ENCODE measurements around the gene RABL2A. TPM values are rescaled to one million over a fixed set of nuclear protein-coding genes. Genes with fewer than 3 reads are reported as not detected.
A peak's percentile ranks its signal among the peaks of the same experiment; 100 is the strongest.
"Not testable (repeated sequence)": the region's sequence is repeated elsewhere in the genome, so short reads cannot be mapped to it uniquely, and the experiment has no call there.

RABL2A gene
- total RNA-seq, 5 donors from 2014 or later (not counting 1 experiment from before 2014, with no cell fraction given), result 28.5 to 52.0 (median 41.1) TPM

DNA sequence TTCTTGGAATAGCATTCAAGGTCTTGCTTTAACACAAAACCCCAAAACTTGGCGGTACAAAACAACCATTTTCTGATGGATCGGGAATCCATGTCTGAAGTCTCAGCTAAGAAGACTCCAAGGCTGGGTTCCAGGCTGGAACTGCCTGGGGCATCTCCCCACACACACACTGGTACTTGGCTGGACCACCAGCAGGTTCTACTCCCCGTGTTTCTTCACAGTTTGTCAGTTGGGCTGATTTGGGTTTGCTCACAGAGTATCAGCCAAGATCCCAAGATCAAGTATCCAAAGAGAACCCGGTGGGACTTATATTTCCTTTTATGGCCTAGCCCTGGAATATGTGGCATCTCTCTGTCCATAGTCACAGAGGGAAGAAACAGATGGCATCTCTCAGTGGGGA is 9.2 kb downstream of the RABL2A start:
- H3K9me3 ChIP-seq; H3K27me3 ChIP-seq (replicated peaks in 1 of 2; ENCODE audit: control insufficient read depth in 2 of 2, extremely low read depth in 1 of 2, insufficient read depth in 2 of 2, low read length in 1 of 2); DNase-seq; H3K36me3 ChIP-seq (ENCODE audit: control insufficient read depth in 2 of 2, extremely low read depth in 1 of 2, insufficient read depth in 1 of 2, low read length in 1 of 2); H3K27me3 Mint-ChIP-seq; H3K9me3 Mint-ChIP-seq; POLR2A ChIA-PET; H3K36me3 Mint-ChIP-seq; CTCF ChIA-PET; H3K4me3 Mint-ChIP-seq; H3K27ac Mint-ChIP-seq; H3K27ac ChIP-seq (ENCODE audit: low read length); H3K4me1 Mint-ChIP-seq; ATAC-seq (replicated peaks in 1 of 4); H3K4me3 ChIP-seq (ENCODE audit: control insufficient read depth in 1 of 2, extremely low read depth in 1 of 2, low read length in 1 of 2); H3K4me1 ChIP-seq (ENCODE audit: control insufficient read depth in 1 of 2, extremely low read depth in 1 of 2, insufficient read depth in 2 of 2, low read length in 2 of 2): not testable (repeated sequence)
- no CpG with 5 or more reads among the region's 4 CpGs for WGBS (ENCODE audit: insufficient coverage)

DNA sequence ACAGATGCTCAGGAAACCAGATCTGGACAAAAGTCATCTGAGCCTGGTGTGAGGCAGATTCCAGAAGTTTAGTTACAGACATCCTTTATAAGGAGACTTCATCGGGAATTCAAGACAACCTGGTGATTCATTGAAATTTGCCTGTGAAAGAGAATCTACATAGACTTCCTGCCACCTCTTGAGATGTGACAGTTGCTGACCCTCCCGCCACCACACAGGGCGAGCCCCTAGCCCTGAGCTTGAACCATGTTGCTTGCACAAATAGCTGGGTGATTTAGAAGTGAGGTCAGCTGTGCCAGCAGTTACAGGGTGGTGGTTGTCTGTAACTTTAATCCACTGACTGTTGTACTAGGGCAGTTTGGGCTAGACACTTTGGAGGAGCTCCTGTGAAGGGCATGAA is 11.0 kb downstream of the RABL2A start:
- H3K27me3 ChIP-seq (replicated peaks in 1 of 2; ENCODE audit: control insufficient read depth in 2 of 2, extremely low read depth in 1 of 2, insufficient read depth in 2 of 2, low read length in 1 of 2); ATAC-seq (replicated peaks in 1 of 4); DNase-seq; POLR2A ChIA-PET; H3K4me1 ChIP-seq (ENCODE audit: control insufficient read depth in 1 of 2, extremely low read depth in 1 of 2, insufficient read depth in 2 of 2, low read length in 2 of 2); H3K9me3 ChIP-seq; H3K4me3 ChIP-seq (ENCODE audit: control insufficient read depth in 1 of 2, extremely low read depth in 1 of 2, low read length in 1 of 2); H3K27ac ChIP-seq (ENCODE audit: low read length); H3K4me3 Mint-ChIP-seq; H3K27me3 Mint-ChIP-seq; H3K27ac Mint-ChIP-seq; H3K9me3 Mint-ChIP-seq; H3K4me1 Mint-ChIP-seq; H3K36me3 Mint-ChIP-seq; H3K36me3 ChIP-seq (ENCODE audit: control insufficient read depth in 2 of 2, extremely low read depth in 1 of 2, insufficient read depth in 1 of 2, low read length in 1 of 2): not testable (repeated sequence)
- no CpG with 5 or more reads among the region's 3 CpGs for WGBS (ENCODE audit: insufficient coverage)
- CTCF ChIA-PET, result interaction anchor here in 1 of 2 donors (0.6 kb wide), 1 partner anchor 84 kb away, joined by 7 read pairs; no protein-coding TSS in a partner anchor

DNA sequence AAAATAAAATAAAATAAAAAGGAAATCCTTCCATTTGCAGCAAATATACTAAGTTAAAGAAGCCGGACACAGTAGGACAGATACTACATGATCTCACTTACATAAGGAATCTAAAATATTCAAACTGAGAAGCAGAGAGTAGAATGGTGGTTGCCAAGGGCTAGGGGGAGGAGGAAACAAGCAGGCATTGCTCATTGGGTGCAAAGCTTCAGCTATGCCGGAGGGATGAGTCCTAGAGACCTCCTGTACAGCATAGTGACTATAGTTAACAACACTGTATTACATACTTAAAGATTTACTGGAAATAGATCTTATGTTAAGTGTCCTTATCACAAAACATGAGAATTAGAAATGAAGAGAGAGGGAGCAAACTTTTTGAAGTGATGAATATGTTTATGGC is 19.2 kb downstream of the RABL2A start:
- H3K36me3 Mint-ChIP-seq; H3K27ac Mint-ChIP-seq; H3K27ac ChIP-seq (ENCODE audit: low read length); H3K9me3 Mint-ChIP-seq; H3K4me1 ChIP-seq (ENCODE audit: control insufficient read depth in 1 of 2, extremely low read depth in 1 of 2, insufficient read depth in 2 of 2, low read length in 2 of 2); H3K36me3 ChIP-seq (ENCODE audit: control insufficient read depth in 2 of 2, extremely low read depth in 1 of 2, insufficient read depth in 1 of 2, low read length in 1 of 2); H3K27me3 ChIP-seq (replicated peaks in 1 of 2; ENCODE audit: control insufficient read depth in 2 of 2, extremely low read depth in 1 of 2, insufficient read depth in 2 of 2, low read length in 1 of 2); ATAC-seq (replicated peaks in 1 of 4); H3K27me3 Mint-ChIP-seq; H3K9me3 ChIP-seq; DNase-seq; H3K4me3 Mint-ChIP-seq; CTCF ChIA-PET; H3K4me1 Mint-ChIP-seq; H3K4me3 ChIP-seq (ENCODE audit: control insufficient read depth in 1 of 2, extremely low read depth in 1 of 2, low read length in 1 of 2): not testable (repeated sequence)
- no CpG with 5 or more reads among the region's 2 CpGs for WGBS (ENCODE audit: insufficient coverage)
- POLR2A ChIA-PET, result interaction anchor here in 1 of 2 donors (0.6 kb wide), 1 partner anchor 169 kb away, joined by 3 read pairs; no protein-coding TSS in a partner anchor

DNA sequence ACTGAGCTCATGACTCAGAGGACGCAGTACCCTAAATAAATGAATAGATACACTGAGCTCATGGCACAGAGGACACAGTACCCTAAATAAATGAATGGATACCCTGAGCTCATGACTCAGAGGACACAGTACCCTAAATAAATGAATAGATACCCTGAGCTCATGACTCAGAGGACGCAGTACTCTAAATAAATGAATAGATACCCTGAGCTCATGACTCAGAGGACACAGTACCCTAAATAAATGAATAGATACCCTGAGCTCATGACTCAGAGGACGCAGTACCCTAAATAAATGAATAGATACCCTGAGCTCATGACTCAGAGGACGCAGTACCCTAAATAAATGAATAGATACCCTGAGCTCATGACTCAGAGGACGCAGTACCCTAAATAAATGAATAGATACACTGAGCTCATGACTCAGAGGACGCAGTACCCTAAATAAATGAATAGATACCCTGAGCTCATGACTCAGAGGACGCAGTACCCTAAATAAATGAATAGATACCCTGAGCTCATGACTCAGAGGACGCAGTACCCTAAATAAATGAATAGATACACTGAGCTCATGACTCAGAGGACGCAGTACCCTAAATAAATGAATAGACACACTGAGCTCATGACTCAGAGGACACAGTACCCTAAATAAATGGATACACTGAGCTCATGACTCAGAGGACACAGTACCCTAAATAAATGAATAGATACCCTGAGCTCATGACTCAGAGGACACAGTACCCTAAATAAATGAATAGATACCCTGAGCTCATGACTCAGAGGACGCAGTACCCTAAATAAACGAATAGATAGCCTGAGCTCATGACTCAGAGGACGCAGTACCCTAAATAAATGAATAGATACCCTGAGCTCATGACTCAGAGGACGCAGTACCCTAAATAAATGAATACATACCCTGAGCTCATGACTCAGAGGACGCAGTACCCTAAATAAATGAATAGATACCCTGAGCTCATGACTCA is 24.1 kb downstream of the RABL2A start:
- no CpG with 5 or more reads among the region's 14 CpGs for WGBS (ENCODE audit: insufficient coverage)
- POLR2A ChIA-PET; H3K4me1 Mint-ChIP-seq; H3K4me3 ChIP-seq (ENCODE audit: control insufficient read depth in 1 of 2, extremely low read depth in 1 of 2, low read length in 1 of 2); H3K4me3 Mint-ChIP-seq; H3K36me3 ChIP-seq (ENCODE audit: control insufficient read depth in 2 of 2, extremely low read depth in 1 of 2, insufficient read depth in 1 of 2, low read length in 1 of 2); H3K4me1 ChIP-seq (ENCODE audit: control insufficient read depth in 1 of 2, extremely low read depth in 1 of 2, insufficient read depth in 2 of 2, low read length in 2 of 2); ATAC-seq (replicated peaks in 1 of 4); H3K27ac ChIP-seq (ENCODE audit: low read length); H3K27me3 ChIP-seq (replicated peaks in 1 of 2; ENCODE audit: control insufficient read depth in 2 of 2, extremely low read depth in 1 of 2, insufficient read depth in 2 of 2, low read length in 1 of 2); H3K27me3 Mint-ChIP-seq; CTCF ChIA-PET; H3K9me3 Mint-ChIP-seq; DNase-seq; H3K36me3 Mint-ChIP-seq; H3K27ac Mint-ChIP-seq; H3K9me3 ChIP-seq: not testable (repeated sequence)

- H3K9me3 ChIP-seq; H3K27me3 Mint-ChIP-seq; POLR2A ChIA-PET; ATAC-seq (replicated peaks in 1 of 4); H3K36me3 ChIP-seq (ENCODE audit: control insufficient read depth in 2 of 2, extremely low read depth in 1 of 2, insufficient read depth in 1 of 2, low read length in 1 of 2); H3K36me3 Mint-ChIP-seq; H3K9me3 Mint-ChIP-seq; H3K4me3 Mint-ChIP-seq; H3K27me3 ChIP-seq (replicated peaks in 1 of 2; ENCODE audit: control insufficient read depth in 2 of 2, extremely low read depth in 1 of 2, insufficient read depth in 2 of 2, low read length in 1 of 2); DNase-seq; H3K4me3 ChIP-seq (ENCODE audit: control insufficient read depth in 1 of 2, extremely low read depth in 1 of 2, low read length in 1 of 2); H3K4me1 ChIP-seq (ENCODE audit: control insufficient read depth in 1 of 2, extremely low read depth in 1 of 2, insufficient read depth in 2 of 2, low read length in 2 of 2); H3K27ac Mint-ChIP-seq; H3K27ac ChIP-seq (ENCODE audit: low read length); CTCF ChIA-PET; H3K4me1 Mint-ChIP-seq: not testable (repeated sequence)
- WGBS (ENCODE audit: insufficient coverage), result no CpG with 5 or more reads among the region's 3 CpGs
Measured at GRCh38 chr2:113652599-113652998, 25.5 kb downstream of the RABL2A start.

DNA sequence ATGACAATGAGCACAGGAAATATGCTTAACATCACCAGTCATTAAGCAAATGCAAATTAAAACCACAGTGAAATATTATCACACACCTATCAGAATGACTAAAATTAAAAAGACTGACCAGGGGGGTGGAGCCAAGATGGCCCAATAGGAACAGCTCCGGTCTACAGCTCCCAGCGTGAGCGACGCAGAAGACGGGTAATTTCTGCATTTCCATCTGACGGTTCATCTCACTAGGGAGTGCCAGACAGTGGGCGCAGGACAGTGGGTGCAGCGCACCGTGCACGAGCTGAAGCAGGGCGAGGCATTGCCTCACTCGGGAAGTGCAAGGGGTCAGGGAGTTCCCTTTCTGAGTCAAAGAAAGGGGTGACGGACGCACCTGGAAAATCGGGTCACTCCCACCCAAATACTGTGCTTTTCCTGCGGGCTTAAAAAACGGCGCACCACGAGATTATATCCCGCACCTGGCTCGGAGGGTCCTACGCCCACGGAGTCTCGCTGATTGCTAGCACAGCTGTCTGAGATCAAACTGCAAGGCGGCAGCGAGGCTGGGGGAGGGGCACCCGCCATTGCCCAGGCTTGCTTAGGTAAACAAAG is 29.1 kb downstream of the RABL2A start:
- H3K27me3 ChIP-seq (replicated peaks in 1 of 2; ENCODE audit: control insufficient read depth in 2 of 2, extremely low read depth in 1 of 2, insufficient read depth in 2 of 2, low read length in 1 of 2); H3K9me3 ChIP-seq; H3K4me1 ChIP-seq (ENCODE audit: control insufficient read depth in 1 of 2, extremely low read depth in 1 of 2, insufficient read depth in 2 of 2, low read length in 2 of 2); H3K27ac ChIP-seq (ENCODE audit: low read length); H3K27me3 Mint-ChIP-seq; H3K9me3 Mint-ChIP-seq; H3K4me1 Mint-ChIP-seq; H3K36me3 ChIP-seq (ENCODE audit: control insufficient read depth in 2 of 2, extremely low read depth in 1 of 2, insufficient read depth in 1 of 2, low read length in 1 of 2); ATAC-seq (replicated peaks in 1 of 4); H3K36me3 Mint-ChIP-seq; POLR2A ChIA-PET; CTCF ChIA-PET; H3K4me3 ChIP-seq (ENCODE audit: control insufficient read depth in 1 of 2, extremely low read depth in 1 of 2, low read length in 1 of 2): not testable (repeated sequence)
- peak overlapping the region; percentile 61 to 70 (median 67) for H3K4me3 Mint-ChIP-seq
- 71% methylated on average over 6 of the region's 27 CpGs for WGBS (ENCODE audit: insufficient coverage)
- peak overlapping the region; percentile 28 to 73 for H3K27ac Mint-ChIP-seq
- DNase-seq, result peak in 2 of 35 experiments; percentile 14 to 19
